IMR-90 (cell line): Measurements from ENCODE around the gene FBXL14. TPM values are rescaled to one million over a fixed set of nuclear protein-coding genes. Genes with fewer than 3 reads are reported as not detected.

ENCODE experiments used
- ATAC-seq: fragments of 200-7000 bp; cut with Tn5 transposase; 2 replicates; pipeline ENCODE4 v1.9.1; 2020; ENCODE audit warnings: low read depth, mild to moderate bottlenecking, moderate library complexity
- BruUV-seq: library from RNA; stranded (reverse); fragments of 400-500 nt; replicated peaks from 2 replicates; lab custom pipeline; 2021; lab: Mats Ljungman, UMichigan
- CTCF ChIA-PET: fragments of 300-600 bp; formaldehyde crosslinking; extraction: SDS; loops from one replicate; lab custom pipeline; 2021; ENCODE audit warnings: antibody characterized with exemption; lab: Yijun Ruan, JAX
- POLR2A ChIA-PET: fragments of 300-600 bp; sonication (Branson Sonifier 250); formaldehyde crosslinking; loops from one replicate; lab custom pipeline; 2022; ENCODE audit warnings: antibody characterized with exemption; ENCODE audit not compliant: unreplicated experiment; lab: Charles Lee
- DNase-seq: peaks from one replicate; pipeline ENCODE4 v3.0.0; 2013
- H2AFZ ChIP-seq: replicated peaks from 2 replicates; pipeline ENCODE3; 2013; ENCODE audit warnings: low read length, mild to moderate bottlenecking; ENCODE audit not compliant: poor library complexity
- H2AK5ac ChIP-seq: 2 replicates; pipeline ENCODE4 v1.6.1; 2013; ENCODE audit warnings: low read depth, low read length, inconsistent platforms
- H2AK9ac ChIP-seq: replicated peaks from 2 replicates; pipeline ENCODE3; 2013; ENCODE audit warnings: mild to moderate bottlenecking, low read depth, low read length, moderate library complexity; ENCODE audit not compliant: poor library complexity
- H2BK120ac ChIP-seq: 2 replicates; pipeline ENCODE4 v1.6.1; 2013; ENCODE audit warnings: low read depth, low read length, inconsistent platforms
- H2BK15ac ChIP-seq: 3 replicates; pipeline ENCODE4 v1.6.1; 2013; ENCODE audit warnings: low read depth, low read length, inconsistent platforms
- H2BK20ac ChIP-seq: 2 replicates; pipeline ENCODE4 v1.6.1; 2013; ENCODE audit warnings: low read depth, mild to moderate bottlenecking, inconsistent platforms, low read length, moderate library complexity
- H2BK5ac ChIP-seq: 2 replicates; pipeline ENCODE4 v1.6.1; 2013; ENCODE audit warnings: mild to moderate bottlenecking, low read depth, low read length, inconsistent platforms; ENCODE audit not compliant: poor library complexity, severe bottlenecking
- H3K14ac ChIP-seq: replicated peaks from 2 replicates; pipeline ENCODE4 v1.6.1; 2013; ENCODE audit warnings: low read depth, low read length, inconsistent platforms
- H3K18ac ChIP-seq: 2 replicates; pipeline ENCODE4 v1.6.1; 2013; ENCODE audit warnings: low read depth, low read length, control low read depth
- H3K23ac ChIP-seq: 2 replicates; pipeline ENCODE4 v1.6.1; 2013; ENCODE audit warnings: low read depth, low read length, inconsistent platforms
- H3K27ac ChIP-seq: 2 replicates; pipeline ENCODE4 v1.5.1; 2013; ENCODE audit warnings: mild to moderate bottlenecking, control low read depth, low read length; ENCODE audit not compliant: insufficient read depth
- H3K27me3 ChIP-seq: 2 replicates; pipeline ENCODE4 v1.6.1; 2013; ENCODE audit warnings: low read length; ENCODE audit not compliant: control insufficient read depth, insufficient read depth
- H3K36me3 ChIP-seq: 2 replicates; pipeline ENCODE4 v1.6.1; 2013; ENCODE audit warnings: low read length, mixed read lengths; ENCODE audit not compliant: control insufficient read depth, insufficient read depth
- H3K4ac ChIP-seq: 2 replicates; pipeline ENCODE4 v1.6.1; 2013; ENCODE audit warnings: low read depth, low read length, inconsistent platforms
- H3K4me1 ChIP-seq: 2 replicates; pipeline ENCODE4 v1.6.1; 2013; ENCODE audit warnings: low read length, mixed read lengths; ENCODE audit not compliant: control insufficient read depth, insufficient read depth
- H3K4me2 ChIP-seq: 2 replicates; pipeline ENCODE4 v1.6.1; 2013; ENCODE audit warnings: low read depth, mild to moderate bottlenecking, control low read depth, low read length, moderate library complexity
- H3K4me3 ChIP-seq: 2 replicates; pipeline ENCODE4 v1.5.1; 2013; ENCODE audit warnings: low read depth, mild to moderate bottlenecking, control low read depth, low read length, moderate library complexity; ENCODE audit not compliant: insufficient read depth
- H3K56ac ChIP-seq: 2 replicates; pipeline ENCODE4 v1.6.1; 2013; ENCODE audit warnings: low read length, inconsistent platforms; ENCODE audit not compliant: insufficient read depth; ENCODE audit errors: extremely low read depth
- H3K79me1 ChIP-seq, 2 experiments: 2 replicates each; pipeline ENCODE4 v1.6.1; 2013; ENCODE audit warnings: low read length in 2 of 2, inconsistent platforms in 1 of 2, low read depth in 1 of 2
- H3K9ac ChIP-seq: 2 replicates; pipeline ENCODE4 v1.6.1; 2013; ENCODE audit warnings: low read depth, low read length, control low read depth
- H3K9me1 ChIP-seq: 2 replicates; pipeline ENCODE4 v1.6.1; 2013; ENCODE audit warnings: low read length, inconsistent platforms; ENCODE audit not compliant: insufficient read depth
- H3K9me3 ChIP-seq: 2 replicates; pipeline ENCODE4 v1.6.1; 2013; ENCODE audit warnings: low read length; ENCODE audit not compliant: control insufficient read depth, insufficient read depth
- H4K20me1 ChIP-seq: 2 replicates; pipeline ENCODE4 v1.6.1; 2013; ENCODE audit warnings: low read length, inconsistent platforms; ENCODE audit not compliant: insufficient read depth
- H4K5ac ChIP-seq: 2 replicates; pipeline ENCODE4 v1.6.1; 2013; ENCODE audit warnings: mild to moderate bottlenecking, low read depth, low read length, control low read depth
- H4K8ac ChIP-seq, 2 experiments: 2 replicates each; pipeline ENCODE4 v1.6.1; 2013; ENCODE audit warnings: low read depth in 2 of 2, low read length in 2 of 2, control low read depth in 1 of 2, inconsistent platforms in 1 of 2
- H4K91ac ChIP-seq: 2 replicates; pipeline ENCODE4 v1.6.1; 2013; ENCODE audit warnings: low read depth, low read length, inconsistent platforms; ENCODE audit not compliant: insufficient read depth
- BHLHE40 ChIP-seq: fragments of 150-350 bp; IDR thresholded peaks from 2 replicates; pipeline ENCODE4 v1.6.1; 2016; ENCODE audit warnings: mild to moderate bottlenecking, low read depth, low read length
- CTCF ChIP-seq: conservative IDR thresholded peaks from 2 replicates; pipeline ENCODE4 v1.5.1; 2012; ENCODE audit warnings: mild to moderate bottlenecking, low read depth, low read length, improper control_type of control experiment
- MAFK ChIP-seq: IDR thresholded peaks from 2 replicates; pipeline ENCODE4 v1.6.1; 2012; ENCODE audit warnings: low read depth, low read length, improper control_type of control experiment
- RAD21 ChIP-seq: IDR thresholded peaks from 2 replicates; pipeline ENCODE4 v1.6.1; 2012; ENCODE audit warnings: low read length, improper control_type of control experiment
- RCOR1 ChIP-seq: IDR thresholded peaks from 2 replicates; pipeline ENCODE4 v1.6.1; 2012; ENCODE audit warnings: mild to moderate bottlenecking, low read length, improper control_type of control experiment; ENCODE audit not compliant: insufficient replicate concordance
- SMC3 ChIP-seq: fragments of 150-350 bp; IDR thresholded peaks from 2 replicates; pipeline ENCODE4 v1.6.1; 2016; ENCODE audit warnings: low read depth, mild to moderate bottlenecking, antibody characterized with exemption, low read length, moderate library complexity
- USF2 ChIP-seq: fragments of 150-350 bp; IDR thresholded peaks from 2 replicates; pipeline ENCODE4 v1.6.1; 2017; ENCODE audit warnings: mild to moderate bottlenecking, antibody characterized with exemption, low read length, low read depth
- WGBS, 2 experiments: methylation state at CpG; one replicate each; pipeline versions ENCODE4 v1.1.5 to v1.1.7; 2013; ENCODE audit warnings: missing lambda C conversion rate in 2 of 2; ENCODE audit not compliant: insufficient read length in 1 of 2; ENCODE audit errors: extremely low coverage in 2 of 2; 5-methylcytosine and 5-hydroxymethylcytosine counted together
- dilution Hi-C: fragments of 300-500 bp; cut with HindIII; formaldehyde crosslinking; loops from one replicate; pipeline ENCODE4 v1.14.3; 2018; ENCODE audit warnings: low sequenced_read_pairs; ENCODE audit not compliant: unreplicated experiment
- in situ Hi-C: fragments of 300-500 bp; cut with MboI; formaldehyde crosslinking; loops from 3 replicates; pipeline ENCODE4 v1.14.3; 2019; ENCODE audit warnings: low sequenced_read_pairs, inconsistent platforms, mixed read lengths
- intact Hi-C: fragments of 100-400 bp; cut with micrococcal nuclease; formaldehyde crosslinking; loops from 2 replicates; pipeline ENCODE4 v1.10.0; 2022
- polyA plus RNA-seq, 3 experiments: library from polyadenylated mRNA; depleted of rRNA; stranded (reverse); fragments of >200 nt; gene quantifications; 2 replicates each; pipeline ENCODE4 v1.2.3, GENCODE V29; 2012; ENCODE audit warnings: low replicate concordance in 1 of 3
- total RNA-seq: library from RNA; depleted of rRNA; stranded (reverse); fragments of >200 nt; gene quantifications from 2 replicates; pipeline ENCODE4 v1.2.3, GENCODE V29; 2012

The FBXL14 gene
- total and polyA plus RNA-seq, 2 of the 4 experiments (the other 2 are of a cell fraction), result 4.7 to 7.3 TPM

GRCh38 chr12:1560704-1561103, 33.7 kb downstream of the FBXL14 start:
- Histone ChIP-seq H4K91ac (no peak overlapping the region), H4K5ac (no peak overlapping the region), H3K4me2 (no peak overlapping the region), H3K4ac (no peak overlapping the region), H3K4me3 (no peak overlapping the region), H2BK5ac (no peak overlapping the region), H3K56ac (no peak overlapping the region), H3K9me3 (no peaks in the 10 kb centered on the region), H3K4me1 (peaks cover 11% of the 10 kb centered on the region), H3K9me1 (peaks cover 20% of the 10 kb centered on the region), H4K8ac (no peak overlapping the region), H2AFZ (no peak overlapping the region), H3K36me3 (no peaks in the 10 kb centered on the region), H3K18ac (no peak overlapping the region), H2BK15ac (no peak overlapping the region), H3K23ac (no peak overlapping the region), H2BK120ac (no peak overlapping the region), H3K27ac (no peak overlapping the region), H3K9ac (no peak overlapping the region), H2BK20ac (no peak overlapping the region), H4K20me1 (peaks cover 50% of the 10 kb centered on the region), H2AK5ac (no peak overlapping the region), H3K27me3 (no peaks in the 10 kb centered on the region), H2AK9ac (no peak overlapping the region), H3K14ac (no peak overlapping the region), H3K79me1 (peaks cover 38 to 82% of the 10 kb centered on the region in 2 experiments)
- 97% methylated on average over 3 of the region's 6 CpGs; no CpG with 5 or more reads in 1 of the 2 experiments for WGBS, 2 experiments
- no peak for DNase-seq
- TF ChIP-seq CTCF (no peak), USF2 (no peak), BHLHE40 (no peak), SMC3 (no peak), MAFK (no peak), RCOR1 (no peak), RAD21 (no peak)
- dilution Hi-C loops, result loop anchor here (25.0 kb wide), 1 partner anchor 448 kb away; no protein-coding TSS in a partner anchor
- intact Hi-C loops, result no loop called here
- POLR2A ChIA-PET, result interaction anchor here (0.5 kb wide), 1 partner anchor 12 kb away, joined by 3 read pairs; no protein-coding TSS in a partner anchor
- CTCF ChIA-PET, result no interaction called here
- in situ Hi-C loops, result no loop called here
- no peak for ATAC-seq
- BruUV-seq, result no TSS peak
